Measurements from ENCODE around the gene APAF1. TPM values are rescaled to one million over a fixed set of nuclear protein-coding genes. Genes with fewer than 3 reads are reported as not detected.
A peak's percentile ranks its signal among the peaks of the same experiment; 100 is the strongest.

APAF1 gene
- total RNA-seq, 1 experiment from 2014 or later: 19.1 TPM

DNA sequence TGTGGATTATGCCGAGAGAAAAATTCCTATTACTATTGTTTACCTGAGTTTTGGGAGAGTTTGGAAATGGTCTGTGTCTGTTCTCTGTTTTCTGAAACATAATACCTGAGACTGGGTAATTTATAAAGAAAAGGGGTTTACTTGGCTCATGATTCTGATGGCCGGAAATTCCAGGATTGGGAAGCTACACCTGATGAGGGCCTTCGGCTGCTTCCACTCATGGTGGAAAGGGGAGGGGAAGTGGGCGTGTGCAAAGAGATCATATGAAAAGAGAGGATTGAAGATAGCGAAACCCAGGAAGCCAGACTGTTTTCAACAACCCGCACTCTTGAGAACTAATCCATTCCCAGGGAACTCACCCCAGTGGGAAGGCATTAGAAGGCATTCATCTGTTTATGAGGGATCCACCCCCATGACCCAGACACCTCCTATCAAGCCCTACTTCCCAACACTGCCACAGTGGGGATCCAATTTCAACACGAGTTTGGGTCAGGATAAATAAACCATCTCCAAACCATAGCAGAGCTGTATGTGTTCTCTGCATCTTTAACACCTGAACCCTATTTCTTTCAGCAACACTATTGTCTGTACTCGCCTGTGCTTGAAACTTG is 51.1 kb downstream of the APAF1 start:
- Histone ChIP-seq H3K4me2 (no peak overlapping the region), H3F3A (ENCODE audit: insufficient read depth, low read depth) (no peaks in the 10 kb centered on the region), H3K4me1 (replicated peaks; ENCODE audit: insufficient read depth) (no peaks in the 10 kb centered on the region), H3K9me3 (ENCODE audit: insufficient read depth, low read depth) (no peaks in the 10 kb centered on the region), H3K36me3 (ENCODE audit: low read depth) (no peaks in the 10 kb centered on the region), H3K27ac (no peak overlapping the region), H3K79me2 (ENCODE audit: low read depth) (no peaks in the 10 kb centered on the region), H4K20me1 (ENCODE audit: insufficient read depth) (no peaks in the 10 kb centered on the region), H2AFZ (no peak overlapping the region), H3K27me3 (ENCODE audit: insufficient read depth, low read depth) (no peaks in the 10 kb centered on the region), H3K4me3 (no peak overlapping the region), H3K9me2 (ENCODE audit: insufficient read depth) (no peaks in the 10 kb centered on the region)
- TF ChIP-seq, protein P1, sequence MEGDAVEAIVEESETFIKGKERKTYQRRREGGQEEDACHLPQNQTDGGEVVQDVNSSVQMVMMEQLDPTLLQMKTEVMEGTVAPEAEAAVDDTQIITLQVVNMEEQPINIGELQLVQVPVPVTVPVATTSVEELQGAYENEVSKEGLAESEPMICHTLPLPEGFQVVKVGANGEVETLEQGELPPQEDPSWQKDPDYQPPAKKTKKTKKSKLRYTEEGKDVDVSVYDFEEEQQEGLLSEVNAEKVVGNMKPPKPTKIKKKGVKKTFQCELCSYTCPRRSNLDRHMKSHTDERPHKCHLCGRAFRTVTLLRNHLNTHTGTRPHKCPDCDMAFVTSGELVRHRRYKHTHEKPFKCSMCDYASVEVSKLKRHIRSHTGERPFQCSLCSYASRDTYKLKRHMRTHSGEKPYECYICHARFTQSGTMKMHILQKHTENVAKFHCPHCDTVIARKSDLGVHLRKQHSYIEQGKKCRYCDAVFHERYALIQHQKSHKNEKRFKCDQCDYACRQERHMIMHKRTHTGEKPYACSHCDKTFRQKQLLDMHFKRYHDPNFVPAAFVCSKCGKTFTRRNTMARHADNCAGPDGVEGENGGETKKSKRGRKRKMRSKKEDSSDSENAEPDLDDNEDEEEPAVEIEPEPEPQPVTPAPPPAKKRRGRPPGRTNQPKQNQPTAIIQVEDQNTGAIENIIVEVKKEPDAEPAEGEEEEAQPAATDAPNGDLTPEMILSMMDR (conservative IDR thresholded peaks at IDR 0.05): no peak
- no peak for TF ChIP-seq EZH2 (IDR thresholded peaks at IDR 0.05; ENCODE audit: low read depth)
- no peak for DNase-seq
- POLR2A ChIA-PET (ENCODE audit: unreplicated experiment): no interaction called here
- no TSS peak for BruUV-seq (replicated peaks)
- intact Hi-C loops (cut with micrococcal nuclease; ENCODE audit: unreplicated experiment): loop anchor here (5.0 kb wide), 1 partner anchor 301 kb away; no protein-coding TSS in a partner anchor
- CTCF ChIA-PET: no interaction called here

DNA sequence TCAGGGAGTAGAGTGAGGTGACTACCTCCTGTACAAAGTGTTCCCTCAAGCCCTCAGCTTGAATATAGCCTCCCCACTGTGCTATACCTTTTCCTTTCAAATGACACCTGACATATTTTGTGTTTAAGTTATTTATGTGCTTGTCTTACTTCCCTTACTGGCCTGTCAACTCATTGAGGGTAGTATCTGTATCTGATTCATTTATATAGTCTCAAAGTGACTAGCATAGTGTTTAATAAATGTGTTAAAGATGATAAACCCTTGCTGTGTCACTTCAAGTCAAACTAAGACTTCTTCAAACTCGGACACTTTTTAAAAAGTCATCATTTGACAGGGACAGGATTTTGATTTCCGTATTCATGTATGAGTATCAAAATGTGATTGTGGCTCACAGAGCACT is 52.1 kb downstream of the APAF1 start:
- intact Hi-C loops (cut with micrococcal nuclease; ENCODE audit: unreplicated experiment): loop anchor here (5.0 kb wide), 1 partner anchor 300 kb away; no protein-coding TSS in a partner anchor
- Histone ChIP-seq H3K27me3 (ENCODE audit: insufficient read depth, low read depth) (no peaks in the 10 kb centered on the region), H3K9me2 (ENCODE audit: insufficient read depth) (no peaks in the 10 kb centered on the region), H3K9me3 (ENCODE audit: insufficient read depth, low read depth) (no peaks in the 10 kb centered on the region), H4K20me1 (ENCODE audit: insufficient read depth) (no peaks in the 10 kb centered on the region), H2AFZ (no peak overlapping the region), H3K4me1 (replicated peaks; ENCODE audit: insufficient read depth) (no peaks in the 10 kb centered on the region), H3K79me2 (ENCODE audit: low read depth) (no peaks in the 10 kb centered on the region), H3K4me3 (no peak overlapping the region), H3F3A (ENCODE audit: insufficient read depth, low read depth) (no peaks in the 10 kb centered on the region), H3K4me2 (no peak overlapping the region), H3K36me3 (ENCODE audit: low read depth) (no peaks in the 10 kb centered on the region), H3K27ac (no peak overlapping the region)
- no peak for DNase-seq
- no TSS peak for BruUV-seq (replicated peaks)
- ChIA-PET CTCF (no interaction called here), POLR2A (ENCODE audit: unreplicated experiment) (no interaction called here)
- TF ChIP-seq, protein P1 (conservative IDR thresholded peaks at IDR 0.05): no peak
- TF ChIP-seq EZH2 (IDR thresholded peaks at IDR 0.05; ENCODE audit: low read depth): no peak

DNA sequence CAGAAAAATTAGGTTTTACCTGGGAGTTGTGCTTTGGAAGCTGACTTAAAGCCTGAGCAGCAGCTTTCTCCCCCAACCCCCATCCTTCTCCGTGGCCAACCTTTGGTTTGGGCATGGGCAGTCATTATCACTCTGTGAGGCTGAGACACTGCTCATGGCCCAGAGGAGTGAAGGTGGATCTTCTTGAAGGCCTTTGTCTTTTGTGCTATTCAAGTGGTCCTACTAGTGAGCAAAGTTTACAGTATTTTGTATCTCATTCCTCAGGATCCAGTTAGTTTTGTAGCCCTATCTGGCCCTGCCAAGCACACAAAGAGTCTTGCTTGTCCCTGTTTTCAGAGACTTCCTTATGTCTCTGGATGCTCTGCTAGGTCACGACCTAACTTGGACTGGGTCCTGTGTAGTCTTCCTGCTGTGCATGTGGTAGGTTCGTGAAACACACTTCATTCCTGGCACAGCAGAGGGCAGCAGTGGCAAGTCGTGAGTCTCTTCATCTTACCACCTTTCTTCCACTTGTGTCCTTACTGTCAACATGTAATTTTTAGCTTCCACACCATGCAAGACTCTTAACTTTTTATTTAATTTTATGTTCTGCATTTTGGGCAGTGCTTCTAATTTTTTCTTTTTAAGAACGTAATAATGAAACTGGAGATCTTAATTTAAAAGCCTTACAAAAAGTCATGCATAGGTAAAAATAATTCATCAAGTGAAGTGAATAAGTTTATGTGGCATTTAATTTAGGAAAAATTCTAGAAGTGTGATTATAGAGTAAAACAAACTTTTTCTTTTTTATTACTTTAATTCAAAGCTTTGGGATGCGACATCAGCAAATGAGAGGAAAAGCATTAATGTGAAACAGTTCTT is 53.7 kb downstream of the APAF1 start:
- H3K36me3 ChIP-seq (ENCODE audit: low read depth): no peaks in the 10 kb centered on the region
- peak; percentile 28 to 41 for DNase-seq
- H3K27ac ChIP-seq: no peak overlapping the region
- H2AFZ ChIP-seq: no peak overlapping the region
- H3F3A ChIP-seq (ENCODE audit: insufficient read depth, low read depth): no peaks in the 10 kb centered on the region
- ChIA-PET CTCF (interaction anchor here (0.5 kb wide), 1 partner anchor 252 kb away, joined by 4 read pairs; no protein-coding TSS in a partner anchor), POLR2A (ENCODE audit: unreplicated experiment) (no interaction called here)
- H3K4me3 ChIP-seq: no peak overlapping the region
- H3K4me2 ChIP-seq: no peak overlapping the region
- intact Hi-C loops (cut with micrococcal nuclease; ENCODE audit: unreplicated experiment): loop anchor here (5.0 kb wide), 1 partner anchor 298 kb away; no protein-coding TSS in a partner anchor
- no peaks in the 10 kb centered on the region for H4K20me1 ChIP-seq (ENCODE audit: insufficient read depth)
- BruUV-seq (replicated peaks): no TSS peak
- H3K79me2 ChIP-seq (ENCODE audit: low read depth): no peaks in the 10 kb centered on the region
- H3K9me2 ChIP-seq (ENCODE audit: insufficient read depth): no peaks in the 10 kb centered on the region
- no peaks in the 10 kb centered on the region for H3K9me3 ChIP-seq (ENCODE audit: insufficient read depth, low read depth)
- no peak for TF ChIP-seq EZH2 (IDR thresholded peaks at IDR 0.05; ENCODE audit: low read depth)
- TF ChIP-seq, protein P1 (conservative IDR thresholded peaks at IDR 0.05): peak; percentile 72
- no peaks in the 10 kb centered on the region for H3K27me3 ChIP-seq (ENCODE audit: insufficient read depth, low read depth)
- no peaks in the 10 kb centered on the region for H3K4me1 ChIP-seq (replicated peaks; ENCODE audit: insufficient read depth)
